Neural cell (in vitro differentiated cells): ENCODE measurements around the gene SFXN4. TPM values are rescaled to one million over a fixed set of nuclear protein-coding genes. Genes with fewer than 3 reads are reported as not detected.

ENCODE experiments used
- H2AFZ ChIP-seq: fragments of 200-600, 300-800 bp; sonication (generic), shearing (Covaris generic); 2 replicates; pipeline ENCODE4 v1.6.0; 2014; ENCODE audit warnings: low read depth, mild to moderate bottlenecking, antibody characterized with exemption, low read length, moderate library complexity
- H3F3A ChIP-seq: fragments of 200-600 bp; shearing (Covaris generic); 2 replicates; pipeline ENCODE4 v1.6.1; 2016; ENCODE audit warnings: mild to moderate bottlenecking, moderate library complexity, mixed read lengths, antibody characterized with exemption, low read length; ENCODE audit not compliant: insufficient read depth, poor library complexity, severe bottlenecking
- H3K27ac ChIP-seq: fragments of 200-600, 300-800 bp; sonication (generic), shearing (Covaris generic); 2 replicates; pipeline ENCODE4 v1.5.1; 2014; ENCODE audit warnings: mild to moderate bottlenecking, low read length, moderate library complexity
- H3K27me3 ChIP-seq: fragments of 300-800, 200-600 bp; sonication (generic), shearing (Covaris generic); 2 replicates; pipeline ENCODE4 v1.6.0; 2014; ENCODE audit warnings: mild to moderate bottlenecking, low read depth, low read length, moderate library complexity; ENCODE audit not compliant: insufficient read depth
- H3K36me3 ChIP-seq: fragments of 300-800, 200-600 bp; sonication (generic), shearing (Covaris generic); 2 replicates; pipeline ENCODE4 v1.5.1; 2014; ENCODE audit warnings: mild to moderate bottlenecking, antibody characterized with exemption, low read length, moderate library complexity; ENCODE audit not compliant: insufficient read depth
- H3K4me2 ChIP-seq: fragments of 300-800, 200-600 bp; sonication (generic), shearing (Covaris generic); 2 replicates; pipeline ENCODE4 v1.6.0; 2014; ENCODE audit warnings: mild to moderate bottlenecking, low read length
- H3K4me3 ChIP-seq: fragments of 300-800, 200-600 bp; sonication (generic), shearing (Covaris generic); 2 replicates; pipeline ENCODE4 v1.5.1; 2014; ENCODE audit warnings: mild to moderate bottlenecking, low read length, moderate library complexity
- H3K79me2 ChIP-seq: fragments of 200-600 bp; shearing (Covaris generic); replicated peaks from 2 replicates; pipeline ENCODE4 v1.6.0; 2014; ENCODE audit warnings: mild to moderate bottlenecking, low read length, moderate library complexity; ENCODE audit not compliant: insufficient read depth
- H3K9ac ChIP-seq: fragments of 300-800, 200-600 bp; sonication (generic), shearing (Covaris generic); 2 replicates; pipeline ENCODE4 v1.6.1; 2016; ENCODE audit warnings: mild to moderate bottlenecking, low read length, mixed read lengths
- H3K9me2 ChIP-seq: fragments of 200-600 bp; shearing (Covaris generic); 2 replicates; pipeline ENCODE4 v1.6.1; 2016; ENCODE audit warnings: mild to moderate bottlenecking, low read length, mixed read lengths; ENCODE audit not compliant: insufficient read depth
- H3K9me3 ChIP-seq: fragments of 200-600, 300-800 bp; sonication (generic), shearing (Covaris generic); 2 replicates; pipeline ENCODE4 v1.6.1; 2016; ENCODE audit warnings: mild to moderate bottlenecking, mixed run types, low read length, moderate library complexity, mixed read lengths
- H4K20me1 ChIP-seq: fragments of 200-600 bp; shearing (Covaris generic); 2 replicates; pipeline ENCODE4 v1.6.1; 2016; ENCODE audit warnings: mild to moderate bottlenecking, mixed run types; ENCODE audit not compliant: insufficient read depth
- EP300 ChIP-seq: fragments of 450-650 bp; conservative IDR thresholded peaks from 2 replicates; pipeline ENCODE4 v1.6.1; 2014; ENCODE audit warnings: antibody characterized with exemption, mild to moderate bottlenecking, moderate library complexity; ENCODE audit not compliant: poor library complexity, severe bottlenecking
- EZH2 ChIP-seq: fragments of 200-600, 300-800 bp; shearing (Covaris generic), sonication (generic); IDR thresholded peaks from 2 replicates; pipeline ENCODE4 v1.6.1; 2014; ENCODE audit warnings: antibody characterized with exemption, low read length, borderline replicate concordance, mild to moderate bottlenecking; ENCODE audit not compliant: insufficient read depth, poor library complexity, severe bottlenecking
- MXI1 ChIP-seq: fragments of 450-650 bp; conservative IDR thresholded peaks from 2 replicates; pipeline ENCODE4 v1.6.1; 2014; ENCODE audit warnings: antibody characterized with exemption, mild to moderate bottlenecking; ENCODE audit not compliant: poor library complexity, severe bottlenecking
- POLR2AphosphoS5 ChIP-seq: IDR thresholded peaks from 2 replicates; pipeline ENCODE4 v1.6.1; 2012
- RAD21 ChIP-seq: fragments of 450-650 bp; conservative IDR thresholded peaks from 2 replicates; pipeline ENCODE4 v1.6.1; 2014; ENCODE audit warnings: antibody characterized with exemption, mild to moderate bottlenecking, moderate library complexity
- SMC3 ChIP-seq: fragments of 450-650 bp; conservative IDR thresholded peaks from 2 replicates; pipeline ENCODE4 v1.6.1; 2014; ENCODE audit warnings: antibody characterized with exemption, mild to moderate bottlenecking, moderate library complexity; ENCODE audit not compliant: poor library complexity
- TAF1 ChIP-seq: IDR thresholded peaks from 2 replicates; pipeline ENCODE4 v1.6.1; 2012; ENCODE audit warnings: low read depth
- polyA plus RNA-seq: library from polyadenylated mRNA; depleted of rRNA; stranded (reverse); fragments of >200 nt; gene quantifications from 2 replicates; pipeline ENCODE4 v1.2.3, GENCODE V29; 2014
- TF ChIP-seq, protein P1 (sequence below): fragments of 450-650 bp; IDR thresholded peaks from 2 replicates; pipeline ENCODE4 v1.5.1; 2014; ENCODE audit warnings: antibody characterized with exemption, mild to moderate bottlenecking, moderate library complexity; ENCODE audit not compliant: poor library complexity, severe bottlenecking
- TF ChIP-seq, protein P2 (sequence below): IDR thresholded peaks from 2 replicates; pipeline ENCODE4 v1.6.1; 2012; ENCODE audit warnings: borderline replicate concordance

Gene SFXN4
- polyA plus RNA-seq, 1 donor from 2014 or later: 23.7 TPM

GRCh38 chr10:119198438-119198837 lies 32.9 kb upstream of the SFXN4 start:
- no peaks in the 10 kb centered on the region for H3K9me3 ChIP-seq
- H3K9ac ChIP-seq: no peak overlapping the region
- H3K36me3 ChIP-seq: no peaks in the 10 kb centered on the region
- TF ChIP-seq EP300 (no peak), POLR2AphosphoS5 (no peak), RAD21 (no peak), SMC3 (no peak), MXI1 (no peak), TAF1 (no peak), EZH2 (no peak)
- TF ChIP-seq, protein P1, sequence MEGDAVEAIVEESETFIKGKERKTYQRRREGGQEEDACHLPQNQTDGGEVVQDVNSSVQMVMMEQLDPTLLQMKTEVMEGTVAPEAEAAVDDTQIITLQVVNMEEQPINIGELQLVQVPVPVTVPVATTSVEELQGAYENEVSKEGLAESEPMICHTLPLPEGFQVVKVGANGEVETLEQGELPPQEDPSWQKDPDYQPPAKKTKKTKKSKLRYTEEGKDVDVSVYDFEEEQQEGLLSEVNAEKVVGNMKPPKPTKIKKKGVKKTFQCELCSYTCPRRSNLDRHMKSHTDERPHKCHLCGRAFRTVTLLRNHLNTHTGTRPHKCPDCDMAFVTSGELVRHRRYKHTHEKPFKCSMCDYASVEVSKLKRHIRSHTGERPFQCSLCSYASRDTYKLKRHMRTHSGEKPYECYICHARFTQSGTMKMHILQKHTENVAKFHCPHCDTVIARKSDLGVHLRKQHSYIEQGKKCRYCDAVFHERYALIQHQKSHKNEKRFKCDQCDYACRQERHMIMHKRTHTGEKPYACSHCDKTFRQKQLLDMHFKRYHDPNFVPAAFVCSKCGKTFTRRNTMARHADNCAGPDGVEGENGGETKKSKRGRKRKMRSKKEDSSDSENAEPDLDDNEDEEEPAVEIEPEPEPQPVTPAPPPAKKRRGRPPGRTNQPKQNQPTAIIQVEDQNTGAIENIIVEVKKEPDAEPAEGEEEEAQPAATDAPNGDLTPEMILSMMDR: no peak
- TF ChIP-seq, protein P2, sequence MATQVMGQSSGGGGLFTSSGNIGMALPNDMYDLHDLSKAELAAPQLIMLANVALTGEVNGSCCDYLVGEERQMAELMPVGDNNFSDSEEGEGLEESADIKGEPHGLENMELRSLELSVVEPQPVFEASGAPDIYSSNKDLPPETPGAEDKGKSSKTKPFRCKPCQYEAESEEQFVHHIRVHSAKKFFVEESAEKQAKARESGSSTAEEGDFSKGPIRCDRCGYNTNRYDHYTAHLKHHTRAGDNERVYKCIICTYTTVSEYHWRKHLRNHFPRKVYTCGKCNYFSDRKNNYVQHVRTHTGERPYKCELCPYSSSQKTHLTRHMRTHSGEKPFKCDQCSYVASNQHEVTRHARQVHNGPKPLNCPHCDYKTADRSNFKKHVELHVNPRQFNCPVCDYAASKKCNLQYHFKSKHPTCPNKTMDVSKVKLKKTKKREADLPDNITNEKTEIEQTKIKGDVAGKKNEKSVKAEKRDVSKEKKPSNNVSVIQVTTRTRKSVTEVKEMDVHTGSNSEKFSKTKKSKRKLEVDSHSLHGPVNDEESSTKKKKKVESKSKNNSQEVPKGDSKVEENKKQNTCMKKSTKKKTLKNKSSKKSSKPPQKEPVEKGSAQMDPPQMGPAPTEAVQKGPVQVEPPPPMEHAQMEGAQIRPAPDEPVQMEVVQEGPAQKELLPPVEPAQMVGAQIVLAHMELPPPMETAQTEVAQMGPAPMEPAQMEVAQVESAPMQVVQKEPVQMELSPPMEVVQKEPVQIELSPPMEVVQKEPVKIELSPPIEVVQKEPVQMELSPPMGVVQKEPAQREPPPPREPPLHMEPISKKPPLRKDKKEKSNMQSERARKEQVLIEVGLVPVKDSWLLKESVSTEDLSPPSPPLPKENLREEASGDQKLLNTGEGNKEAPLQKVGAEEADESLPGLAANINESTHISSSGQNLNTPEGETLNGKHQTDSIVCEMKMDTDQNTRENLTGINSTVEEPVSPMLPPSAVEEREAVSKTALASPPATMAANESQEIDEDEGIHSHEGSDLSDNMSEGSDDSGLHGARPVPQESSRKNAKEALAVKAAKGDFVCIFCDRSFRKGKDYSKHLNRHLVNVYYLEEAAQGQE: no peak
- no peak overlapping the region for H2AFZ ChIP-seq
- no peaks in the 10 kb centered on the region for H3K27me3 ChIP-seq
- no peak overlapping the region for H3K4me2 ChIP-seq
- no peaks in the 10 kb centered on the region for H3K79me2 ChIP-seq
- no peak overlapping the region for H3K27ac ChIP-seq
- no peaks in the 10 kb centered on the region for H3K9me2 ChIP-seq
- no peaks in the 10 kb centered on the region for H4K20me1 ChIP-seq
- H3F3A ChIP-seq: no peaks in the 10 kb centered on the region
- H3K4me3 ChIP-seq: no peak overlapping the region

- no peak for TF ChIP-seq SMC3
- TF ChIP-seq EZH2: no peak
- TF ChIP-seq, protein P1: no peak
- TF ChIP-seq RAD21: no peak
- no peak for TF ChIP-seq MXI1
- TF ChIP-seq POLR2AphosphoS5: no peak
- TF ChIP-seq, protein P2: no peak
- TF ChIP-seq EP300: no peak
- no peak for TF ChIP-seq TAF1
- no peaks in the 10 kb centered on the region for H3K36me3 ChIP-seq
- no peak overlapping the region for H3K27ac ChIP-seq
- H3F3A ChIP-seq: no peaks in the 10 kb centered on the region
- H4K20me1 ChIP-seq: no peaks in the 10 kb centered on the region
- no peak overlapping the region for H2AFZ ChIP-seq
- H3K9me3 ChIP-seq: no peaks in the 10 kb centered on the region
- no peaks in the 10 kb centered on the region for H3K79me2 ChIP-seq
- no peak overlapping the region for H3K4me2 ChIP-seq
- no peaks in the 10 kb centered on the region for H3K9me2 ChIP-seq
- no peak overlapping the region for H3K9ac ChIP-seq
- no peak overlapping the region for H3K4me3 ChIP-seq
- H3K27me3 ChIP-seq: no peaks in the 10 kb centered on the region
These were observed 32.4 kb upstream of the SFXN4 start for GRCh38 chr10:119197921-119198320.
